ENCODE measurements around the gene RAVER2.

RAVER2 gene

DNA sequence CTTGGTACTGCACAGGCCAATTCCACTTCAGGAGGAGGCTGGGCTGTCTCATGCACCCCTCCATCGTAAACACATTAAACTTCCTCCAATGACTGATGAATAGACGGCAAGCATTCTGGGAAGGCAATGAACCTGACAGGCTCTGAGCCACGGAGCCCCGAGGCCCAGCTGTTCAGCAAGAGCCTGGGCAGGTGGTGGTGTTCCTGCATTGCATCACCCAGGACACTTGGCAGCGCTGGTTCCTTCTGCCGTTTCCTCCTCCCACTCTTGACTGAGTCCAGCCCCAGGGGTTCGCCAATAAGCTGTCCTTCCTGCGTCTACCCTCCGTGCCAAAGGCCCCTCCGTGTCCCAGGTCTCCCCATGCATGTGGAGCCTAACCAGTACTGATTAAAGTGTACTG, 111.7 kb downstream of the RAVER2 start:
- Histone ChIP-seq H3K4me3 (replicated peaks; ENCODE audit: insufficient read depth, low read length) (no peak overlapping the region), H3K27ac (replicated peaks) (no peak overlapping the region; the same call in 1 of the 2 replicates), H3K27me3 (ENCODE audit: insufficient read depth, poor library complexity, severe bottlenecking) (no peaks in the 10 kb centered on the region)
- DNase-seq (ENCODE audit: low read depth in 1 of 2, low spot score in 1 of 2) = peak; percentile 54 to 66
- TF ChIP-seq GABPA (IDR thresholded peaks at IDR 0.05; ENCODE audit: low read depth) = no peak
- TF ChIP-seq CTCF (IDR thresholded peaks at IDR 0.05; ENCODE audit: insufficient read depth, low read length) = no peak
- peak; percentile 59; the same call in 1 of the 2 replicates for TF ChIP-seq POLR2AphosphoS5 (IDR thresholded peaks at IDR 0.05; ENCODE audit: low read depth)
- TF ChIP-seq, protein P1, sequence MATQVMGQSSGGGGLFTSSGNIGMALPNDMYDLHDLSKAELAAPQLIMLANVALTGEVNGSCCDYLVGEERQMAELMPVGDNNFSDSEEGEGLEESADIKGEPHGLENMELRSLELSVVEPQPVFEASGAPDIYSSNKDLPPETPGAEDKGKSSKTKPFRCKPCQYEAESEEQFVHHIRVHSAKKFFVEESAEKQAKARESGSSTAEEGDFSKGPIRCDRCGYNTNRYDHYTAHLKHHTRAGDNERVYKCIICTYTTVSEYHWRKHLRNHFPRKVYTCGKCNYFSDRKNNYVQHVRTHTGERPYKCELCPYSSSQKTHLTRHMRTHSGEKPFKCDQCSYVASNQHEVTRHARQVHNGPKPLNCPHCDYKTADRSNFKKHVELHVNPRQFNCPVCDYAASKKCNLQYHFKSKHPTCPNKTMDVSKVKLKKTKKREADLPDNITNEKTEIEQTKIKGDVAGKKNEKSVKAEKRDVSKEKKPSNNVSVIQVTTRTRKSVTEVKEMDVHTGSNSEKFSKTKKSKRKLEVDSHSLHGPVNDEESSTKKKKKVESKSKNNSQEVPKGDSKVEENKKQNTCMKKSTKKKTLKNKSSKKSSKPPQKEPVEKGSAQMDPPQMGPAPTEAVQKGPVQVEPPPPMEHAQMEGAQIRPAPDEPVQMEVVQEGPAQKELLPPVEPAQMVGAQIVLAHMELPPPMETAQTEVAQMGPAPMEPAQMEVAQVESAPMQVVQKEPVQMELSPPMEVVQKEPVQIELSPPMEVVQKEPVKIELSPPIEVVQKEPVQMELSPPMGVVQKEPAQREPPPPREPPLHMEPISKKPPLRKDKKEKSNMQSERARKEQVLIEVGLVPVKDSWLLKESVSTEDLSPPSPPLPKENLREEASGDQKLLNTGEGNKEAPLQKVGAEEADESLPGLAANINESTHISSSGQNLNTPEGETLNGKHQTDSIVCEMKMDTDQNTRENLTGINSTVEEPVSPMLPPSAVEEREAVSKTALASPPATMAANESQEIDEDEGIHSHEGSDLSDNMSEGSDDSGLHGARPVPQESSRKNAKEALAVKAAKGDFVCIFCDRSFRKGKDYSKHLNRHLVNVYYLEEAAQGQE (IDR thresholded peaks at IDR 0.05; ENCODE audit: insufficient replicate concordance, low read depth) = no peak

DNA sequence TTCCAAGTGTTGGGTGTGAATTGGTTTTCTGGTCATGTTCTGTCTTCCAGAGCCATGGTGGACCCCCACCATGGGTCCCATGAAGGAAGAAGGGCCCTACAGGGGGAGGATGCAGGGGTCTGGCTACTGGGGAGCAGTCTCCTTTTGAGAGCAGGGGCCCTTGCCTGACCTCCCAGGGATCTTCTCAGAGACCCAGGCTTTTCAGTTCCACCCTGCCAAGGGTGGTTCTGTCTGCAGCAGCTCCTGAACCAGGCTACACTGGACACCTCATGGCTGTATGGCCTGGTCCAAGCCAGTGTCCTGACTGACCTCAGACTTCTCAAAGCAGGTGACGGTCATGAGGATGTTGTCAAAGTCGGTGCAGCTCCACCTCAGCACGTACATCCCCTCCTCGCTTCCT, 112.5 kb downstream of the RAVER2 start:
- Histone ChIP-seq H3K27me3 (ENCODE audit: insufficient read depth, poor library complexity, severe bottlenecking) (no peaks in the 10 kb centered on the region), H3K4me3 (replicated peaks; ENCODE audit: insufficient read depth, low read length) (no peak overlapping the region), H3K27ac (replicated peaks) (no peak overlapping the region; the same call in 1 of the 2 replicates)
- DNase-seq (ENCODE audit: low read depth in 1 of 2, low spot score in 1 of 2) = no peak
- no peak for TF ChIP-seq GABPA (IDR thresholded peaks at IDR 0.05; ENCODE audit: low read depth)
- no peak for TF ChIP-seq SPI1 (IDR thresholded peaks at IDR 0.05; ENCODE audit: borderline replicate concordance, low read depth)
- TF ChIP-seq CTCF (IDR thresholded peaks at IDR 0.05; ENCODE audit: insufficient read depth, low read length) = no peak
- TF ChIP-seq POLR2AphosphoS5 (IDR thresholded peaks at IDR 0.05; ENCODE audit: low read depth) = no peak
- TF ChIP-seq, protein P1 (IDR thresholded peaks at IDR 0.05; ENCODE audit: insufficient replicate concordance, low read depth) = no peak

DNA sequence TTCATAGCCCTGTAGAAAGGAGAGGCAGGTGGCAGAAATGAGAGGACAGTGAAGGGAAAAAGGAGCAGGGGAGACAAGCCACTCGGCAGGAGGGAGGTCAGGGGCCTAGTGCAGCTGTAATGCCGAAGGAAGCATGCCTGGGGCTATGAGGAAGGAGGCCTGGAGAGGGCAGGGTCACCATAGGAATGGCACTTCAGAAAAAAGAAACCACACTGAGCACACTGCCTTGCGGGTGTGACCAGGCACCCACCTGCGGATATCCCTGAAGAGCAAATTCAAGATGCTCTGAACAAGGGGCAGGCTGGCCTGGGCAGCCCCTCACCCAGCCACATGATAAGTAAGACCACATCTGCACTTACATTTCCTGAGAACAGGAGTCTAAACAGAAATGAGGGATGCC, 116.7 kb downstream of the RAVER2 start:
- H3K27ac ChIP-seq (replicated peaks) = no peak overlapping the region
- TF ChIP-seq SPI1 (IDR thresholded peaks at IDR 0.05; ENCODE audit: borderline replicate concordance, low read depth) (no peak), POLR2AphosphoS5 (IDR thresholded peaks at IDR 0.05; ENCODE audit: low read depth) (no peak), CTCF (IDR thresholded peaks at IDR 0.05; ENCODE audit: insufficient read depth, low read length) (no peak), GABPA (IDR thresholded peaks at IDR 0.05; ENCODE audit: low read depth) (no peak)
- TF ChIP-seq, protein P1 (IDR thresholded peaks at IDR 0.05; ENCODE audit: insufficient replicate concordance, low read depth) = no peak
- H3K27me3 ChIP-seq (ENCODE audit: insufficient read depth, poor library complexity, severe bottlenecking) = no peaks in the 10 kb centered on the region
- no peak overlapping the region for H3K4me3 ChIP-seq (replicated peaks; ENCODE audit: insufficient read depth, low read length)
- no peak for DNase-seq (ENCODE audit: low read depth in 1 of 2, low spot score in 1 of 2)

Measured in HL-60 (cell line).